NB4 (cell line): ENCODE measurements around the gene MYO1B.

Source experiments
- POLR2A ChIP-seq: IDR thresholded peaks from 2 replicates; pipeline ENCODE4 v1.6.1; 2011; ENCODE audit warnings: mild to moderate bottlenecking; ENCODE audit not compliant: insufficient read length; ENCODE audit errors: extremely low read depth
- TF ChIP-seq, protein P1 (sequence below): IDR thresholded peaks from one replicate; pipeline ENCODE4 v1.5.1; 2012; ENCODE audit warnings: low read depth, low read length

DNA sequence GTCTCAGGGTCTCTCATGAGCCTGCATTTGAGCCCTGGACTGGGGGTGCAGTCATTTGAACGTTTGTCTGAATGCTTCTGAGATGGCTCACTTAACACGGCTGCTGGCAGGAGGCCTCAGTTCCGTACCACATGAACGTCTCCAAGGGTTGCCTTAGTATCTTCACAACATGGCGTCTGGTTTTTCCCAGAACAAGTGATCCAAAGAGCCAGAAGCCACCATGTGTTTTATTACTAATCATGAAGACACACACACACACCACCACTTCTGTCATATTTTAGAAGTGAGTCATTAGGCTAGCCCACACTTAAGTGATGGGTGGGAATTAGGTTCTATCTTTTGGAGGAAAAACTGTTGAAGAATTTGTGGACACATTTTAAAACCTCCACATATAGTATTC, 15.0 kb upstream of the MYO1B start:
- TF ChIP-seq, protein P1, sequence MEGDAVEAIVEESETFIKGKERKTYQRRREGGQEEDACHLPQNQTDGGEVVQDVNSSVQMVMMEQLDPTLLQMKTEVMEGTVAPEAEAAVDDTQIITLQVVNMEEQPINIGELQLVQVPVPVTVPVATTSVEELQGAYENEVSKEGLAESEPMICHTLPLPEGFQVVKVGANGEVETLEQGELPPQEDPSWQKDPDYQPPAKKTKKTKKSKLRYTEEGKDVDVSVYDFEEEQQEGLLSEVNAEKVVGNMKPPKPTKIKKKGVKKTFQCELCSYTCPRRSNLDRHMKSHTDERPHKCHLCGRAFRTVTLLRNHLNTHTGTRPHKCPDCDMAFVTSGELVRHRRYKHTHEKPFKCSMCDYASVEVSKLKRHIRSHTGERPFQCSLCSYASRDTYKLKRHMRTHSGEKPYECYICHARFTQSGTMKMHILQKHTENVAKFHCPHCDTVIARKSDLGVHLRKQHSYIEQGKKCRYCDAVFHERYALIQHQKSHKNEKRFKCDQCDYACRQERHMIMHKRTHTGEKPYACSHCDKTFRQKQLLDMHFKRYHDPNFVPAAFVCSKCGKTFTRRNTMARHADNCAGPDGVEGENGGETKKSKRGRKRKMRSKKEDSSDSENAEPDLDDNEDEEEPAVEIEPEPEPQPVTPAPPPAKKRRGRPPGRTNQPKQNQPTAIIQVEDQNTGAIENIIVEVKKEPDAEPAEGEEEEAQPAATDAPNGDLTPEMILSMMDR, result no peak
- TF ChIP-seq POLR2A, result no peak
